Cerebellar nuclear complex (tissue), 1 donor: Measurements from ENCODE around the gene ACP3.

Experiments used
- DNase-seq, 2 experiments: peaks; one replicate each; lab custom pipeline; 2025; lab: John Stamatoyannopoulos, UW

ACP3 gene

GRCh38 chr3:132407025-132407424 is 89.8 kb downstream of the ACP3 start:
- DNase-seq, result no peak
